ENCODE results near the gene APP.

Gene APP

GRCh38 chr21:25908495-25908894 lies 262.1 kb downstream of the APP start:
- Histone ChIP-seq H3K9ac (ENCODE audit: low read depth, low read length) (no peak overlapping the region), H3K9me3 (ENCODE audit: insufficient read depth, low read length, severe bottlenecking) (no peaks in the 10 kb centered on the region), H3K4me3 (ENCODE audit: low read depth in 1 of 2, low read length in 2 of 2) (no peak overlapping the region), H3K27ac (ENCODE audit: low read length) (no peak overlapping the region), H4K20me1 (ENCODE audit: insufficient read depth, low read length) (no peaks in the 10 kb centered on the region), H3K36me3 (ENCODE audit: insufficient read depth, low read length) (no peaks in the 10 kb centered on the region), H2AFZ (ENCODE audit: low read depth, low read length) (no peak overlapping the region), H3K4me1 (ENCODE audit: insufficient read depth, low read length) (no peaks in the 10 kb centered on the region; the same call in 1 of the 2 replicates), H3K79me2 (ENCODE audit: insufficient read depth, low read length) (no peaks in the 10 kb centered on the region), H3K27me3 (ENCODE audit: insufficient read depth, low read length, poor library complexity) (no peaks in the 10 kb centered on the region), H3K4me2 (ENCODE audit: insufficient read depth, low read length) (no peak overlapping the region)
- no peak for ATAC-seq (ENCODE audit: insufficient read depth, low read depth)
- no peak for TF ChIP-seq CTCF (IDR thresholded peaks at IDR 0.05; ENCODE audit: borderline replicate concordance, extremely low read depth, low read length, poor library complexity, severe bottlenecking)
- TF ChIP-seq EZH2 (IDR thresholded peaks at IDR 0.05; ENCODE audit: borderline replicate concordance, low read depth, low read length, severe bottlenecking) = no peak
- no peak for DNase-seq

- Histone ChIP-seq H3K9ac (ENCODE audit: low read depth, low read length) (no peak overlapping the region), H4K20me1 (ENCODE audit: insufficient read depth, low read length) (no peaks in the 10 kb centered on the region), H3K27ac (ENCODE audit: low read length) (no peak overlapping the region), H3K27me3 (ENCODE audit: insufficient read depth, low read length, poor library complexity) (no peaks in the 10 kb centered on the region), H3K4me2 (ENCODE audit: insufficient read depth, low read length) (no peak overlapping the region), H3K9me3 (ENCODE audit: insufficient read depth, low read length, severe bottlenecking) (no peaks in the 10 kb centered on the region), H3K79me2 (ENCODE audit: insufficient read depth, low read length) (no peaks in the 10 kb centered on the region), H3K36me3 (ENCODE audit: insufficient read depth, low read length) (no peaks in the 10 kb centered on the region), H2AFZ (ENCODE audit: low read depth, low read length) (no peak overlapping the region), H3K4me3 (ENCODE audit: low read depth in 1 of 2, low read length in 2 of 2) (no peak overlapping the region), H3K4me1 (ENCODE audit: insufficient read depth, low read length) (no peaks in the 10 kb centered on the region)
- TF ChIP-seq CTCF (IDR thresholded peaks at IDR 0.05; ENCODE audit: borderline replicate concordance, extremely low read depth, low read length, poor library complexity, severe bottlenecking) = no peak
- TF ChIP-seq EZH2 (IDR thresholded peaks at IDR 0.05; ENCODE audit: borderline replicate concordance, low read depth, low read length, severe bottlenecking) = no peak
- ATAC-seq (ENCODE audit: insufficient read depth, low read depth) (no peak), DNase-seq (no peak)
These were observed 262.8 kb downstream of the APP start for GRCh38 chr21:25907573-25908275.

GRCh38 chr21:25906587-25906986 lies 264.0 kb downstream of the APP start:
- Histone ChIP-seq H3K27me3 (ENCODE audit: insufficient read depth, low read length, poor library complexity) (no peaks in the 10 kb centered on the region), H3K27ac (ENCODE audit: low read length) (no peak overlapping the region), H3K4me1 (ENCODE audit: insufficient read depth, low read length) (no peaks in the 10 kb centered on the region), H3K36me3 (ENCODE audit: insufficient read depth, low read length) (no peaks in the 10 kb centered on the region), H3K79me2 (ENCODE audit: insufficient read depth, low read length) (no peaks in the 10 kb centered on the region), H3K4me3 (ENCODE audit: low read depth in 1 of 2, low read length in 2 of 2) (no peak overlapping the region), H4K20me1 (ENCODE audit: insufficient read depth, low read length) (no peaks in the 10 kb centered on the region), H2AFZ (ENCODE audit: low read depth, low read length) (no peak overlapping the region), H3K4me2 (ENCODE audit: insufficient read depth, low read length) (no peak overlapping the region), H3K9me3 (ENCODE audit: insufficient read depth, low read length, severe bottlenecking) (no peaks in the 10 kb centered on the region), H3K9ac (ENCODE audit: low read depth, low read length) (no peak overlapping the region)
- ATAC-seq (ENCODE audit: insufficient read depth, low read depth) = no peak
- no peak for DNase-seq
- TF ChIP-seq EZH2 (IDR thresholded peaks at IDR 0.05; ENCODE audit: borderline replicate concordance, low read depth, low read length, severe bottlenecking) (no peak), CTCF (IDR thresholded peaks at IDR 0.05; ENCODE audit: borderline replicate concordance, extremely low read depth, low read length, poor library complexity, severe bottlenecking) (no peak)
